Esophagus muscularis mucosa (tissue), 4 donors: ENCODE measurements around the gene TRAK1.

ENCODE experiments used
- EP300 ChIP-seq: sonication (generic); formaldehyde crosslinking; IDR thresholded peaks from one replicate; pipeline ENCODE4 v1.6.1; 2017; ENCODE audit warnings: antibody characterized with exemption
- POLR2A ChIP-seq: fragments of 450-650 bp; IDR thresholded peaks from one replicate; pipeline ENCODE4 v1.6.1; 2017; ENCODE audit warnings: antibody characterized with exemption, moderate library complexity, mild to moderate bottlenecking, low read depth
- POLR2AphosphoS5 ChIP-seq, 2 donors: sonication (generic); formaldehyde crosslinking; IDR thresholded peaks; one replicate each; pipeline ENCODE4 v1.6.1; 2017; ENCODE audit warnings: antibody characterized with exemption in 2 of 2
- TF ChIP-seq, protein P1 (sequence below), 3 experiments: fragments of 200-600 bp in 2 of 3; fragments of 450-650 bp in 1 of 3; sonication (generic) in 2 of 3; IDR thresholded peaks; one replicate each; pipeline ENCODE4 v1.5.1; 2017 to 2019; ENCODE audit warnings: antibody characterized with exemption in 3 of 3, mild to moderate bottlenecking in 2 of 3, moderate library complexity in 1 of 3

DNA sequence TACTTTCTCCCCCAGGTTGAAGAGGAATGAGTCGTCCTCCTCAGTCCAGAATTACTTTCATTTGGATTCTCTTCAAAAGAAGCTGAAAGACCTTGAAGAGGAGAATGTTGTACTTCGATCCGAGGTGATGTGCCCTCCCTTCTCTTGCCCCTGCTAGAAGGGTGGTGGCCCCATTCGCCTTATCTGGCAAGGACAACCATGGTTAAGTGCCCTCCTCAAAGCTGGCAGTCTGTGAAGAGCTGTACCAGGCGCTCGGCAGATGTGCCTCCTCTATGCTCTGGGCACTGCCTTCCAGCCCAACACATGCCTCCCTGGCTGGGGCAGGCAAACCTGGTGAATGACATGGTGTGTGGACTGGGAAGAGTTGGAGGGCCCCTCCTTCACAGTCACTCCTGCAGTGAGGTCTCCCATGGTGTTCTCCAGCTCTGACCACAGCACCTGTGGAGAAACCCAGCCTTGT, 97.9 kb downstream of the TRAK1 start:
- TF ChIP-seq, protein P1, sequence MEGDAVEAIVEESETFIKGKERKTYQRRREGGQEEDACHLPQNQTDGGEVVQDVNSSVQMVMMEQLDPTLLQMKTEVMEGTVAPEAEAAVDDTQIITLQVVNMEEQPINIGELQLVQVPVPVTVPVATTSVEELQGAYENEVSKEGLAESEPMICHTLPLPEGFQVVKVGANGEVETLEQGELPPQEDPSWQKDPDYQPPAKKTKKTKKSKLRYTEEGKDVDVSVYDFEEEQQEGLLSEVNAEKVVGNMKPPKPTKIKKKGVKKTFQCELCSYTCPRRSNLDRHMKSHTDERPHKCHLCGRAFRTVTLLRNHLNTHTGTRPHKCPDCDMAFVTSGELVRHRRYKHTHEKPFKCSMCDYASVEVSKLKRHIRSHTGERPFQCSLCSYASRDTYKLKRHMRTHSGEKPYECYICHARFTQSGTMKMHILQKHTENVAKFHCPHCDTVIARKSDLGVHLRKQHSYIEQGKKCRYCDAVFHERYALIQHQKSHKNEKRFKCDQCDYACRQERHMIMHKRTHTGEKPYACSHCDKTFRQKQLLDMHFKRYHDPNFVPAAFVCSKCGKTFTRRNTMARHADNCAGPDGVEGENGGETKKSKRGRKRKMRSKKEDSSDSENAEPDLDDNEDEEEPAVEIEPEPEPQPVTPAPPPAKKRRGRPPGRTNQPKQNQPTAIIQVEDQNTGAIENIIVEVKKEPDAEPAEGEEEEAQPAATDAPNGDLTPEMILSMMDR (IDR thresholded peaks at IDR 0.05): no peak
- TF ChIP-seq POLR2AphosphoS5 (IDR thresholded peaks at IDR 0.05): no peak
- TF ChIP-seq POLR2A: no peak
- no peak for TF ChIP-seq EP300
